H7 (cell line): Measurements from ENCODE around the gene AHCYL2. TPM values are rescaled to one million over a fixed set of nuclear protein-coding genes. Genes with fewer than 3 reads are reported as not detected.

Source experiments
- DNase-seq: peaks from one replicate; pipeline ENCODE4 v3.0.0; 2012
- H3K27me3 ChIP-seq: 2 replicates; pipeline ENCODE4 v1.6.0; 2011; ENCODE audit warnings: mild to moderate bottlenecking, low read length; ENCODE audit not compliant: control insufficient read depth, insufficient read depth
- H3K36me3 ChIP-seq: replicated peaks from 2 replicates; pipeline ENCODE4 v1.5.1; 2011; ENCODE audit warnings: low read length; ENCODE audit not compliant: control insufficient read depth, insufficient read depth
- H3K4me3 ChIP-seq: 2 replicates; pipeline ENCODE4 v1.5.1; 2011; ENCODE audit warnings: low read depth, mild to moderate bottlenecking, control low read depth, low read length, moderate library complexity; ENCODE audit not compliant: insufficient read depth
- total RNA-seq: library from RNA; depleted of rRNA; stranded (reverse); fragments of >200 nt; shearing (Covaris generic); gene quantifications from 2 replicates; pipeline ENCODE4 v1.2.3, GENCODE V29; 2014

AHCYL2 gene
- total RNA-seq, 1 experiment from 2014 or later = 14.2 TPM

DNA sequence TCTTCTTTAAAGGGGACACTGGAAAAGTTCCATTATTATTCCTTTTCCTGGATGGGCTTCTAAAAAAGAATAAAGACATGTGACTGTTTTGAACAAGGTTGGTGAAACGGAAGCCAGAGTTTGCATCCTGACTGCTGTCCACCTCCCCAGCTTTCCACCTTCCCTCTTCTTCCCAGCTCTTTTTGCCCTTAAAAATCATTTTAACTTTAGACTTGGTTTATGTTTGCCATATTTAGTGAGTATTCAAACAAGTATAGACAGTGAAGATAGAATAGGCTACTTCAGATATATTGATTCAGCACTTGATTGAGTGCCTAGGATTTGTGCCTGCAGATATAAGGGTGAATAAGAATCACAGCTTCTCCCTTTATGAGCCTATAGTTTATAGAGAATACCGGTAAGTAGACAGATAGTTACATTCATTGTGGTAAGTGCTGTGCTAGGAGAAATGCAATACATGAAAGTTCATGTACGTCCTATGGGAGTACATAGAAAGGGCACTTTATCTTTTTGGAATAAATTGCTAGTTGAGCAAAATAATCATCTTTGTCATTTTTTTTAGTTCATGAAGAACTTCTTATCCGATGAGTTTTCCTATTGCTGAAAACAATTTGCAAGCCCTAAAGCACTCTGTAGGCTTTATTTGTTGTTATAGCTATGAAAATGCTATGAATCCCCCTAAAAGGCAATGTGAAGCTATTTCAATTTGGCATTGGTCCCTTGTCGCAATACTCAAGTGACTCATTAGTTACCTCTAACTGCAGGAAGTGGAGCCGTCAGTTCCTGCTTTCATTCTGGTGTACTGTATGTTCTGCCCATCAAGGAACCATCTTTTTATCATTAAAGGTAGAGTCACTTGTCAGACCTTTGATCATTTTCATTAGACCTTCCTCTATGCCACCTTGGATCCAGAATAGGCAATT lies 152.2 kb downstream of the AHCYL2 start:
- Histone ChIP-seq H3K27me3 (no peaks in the 10 kb centered on the region), H3K4me3 (no peak overlapping the region), H3K36me3 (peaks cover 1% of the 10 kb centered on the region; the same call in 1 of the 2 replicates)
- DNase-seq = no peak

GRCh38 chr7:129381710-129382484 lies 157.1 kb downstream of the AHCYL2 start:
- no peaks in the 10 kb centered on the region for H3K27me3 ChIP-seq
- no peak for DNase-seq
- peaks cover 1% of the 10 kb centered on the region; the same call in 1 of the 2 replicates for H3K36me3 ChIP-seq
- H3K4me3 ChIP-seq = no peak overlapping the region

DNA sequence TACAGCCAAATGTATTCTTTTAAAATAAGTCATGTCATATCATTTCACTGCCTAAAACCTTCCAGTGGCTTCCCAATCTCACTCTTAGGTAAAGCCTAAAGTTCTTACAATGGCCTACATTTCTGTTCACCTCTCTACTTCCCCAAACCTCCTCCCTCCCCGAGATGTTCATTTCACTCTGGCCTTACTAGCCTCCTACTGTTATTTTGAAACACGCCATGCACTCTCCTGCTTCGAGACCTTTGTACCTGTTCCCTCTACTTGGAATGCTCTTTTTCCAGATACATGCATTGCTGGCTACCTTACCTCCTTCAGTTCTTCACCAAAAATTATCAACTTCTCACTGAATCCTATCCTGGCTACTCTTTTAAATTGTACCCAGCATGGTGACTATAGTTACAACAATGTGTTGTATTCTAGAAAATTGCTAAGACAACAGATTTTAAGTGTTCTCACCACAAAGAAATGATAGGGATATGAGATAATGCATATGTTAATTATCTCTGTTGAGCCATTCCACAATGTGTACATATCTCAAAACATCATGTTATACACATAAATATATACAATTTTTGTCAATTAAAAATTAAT lies 158.8 kb downstream of the AHCYL2 start:
- peaks cover 1% of the 10 kb centered on the region; the same call in 1 of the 2 replicates for H3K36me3 ChIP-seq
- H3K27me3 ChIP-seq = no peaks in the 10 kb centered on the region
- DNase-seq = no peak

GRCh38 chr7:129385116-129385515 lies 160.3 kb downstream of the AHCYL2 start:
- Histone ChIP-seq H3K4me3 (no peak overlapping the region), H3K27me3 (no peaks in the 10 kb centered on the region), H3K36me3 (no peaks in the 10 kb centered on the region)
- DNase-seq = no peak

More for the DNA sequence above, 158.8 kb downstream of the AHCYL2 start:
- H3K4me3 ChIP-seq = no peak overlapping the region

DNA sequence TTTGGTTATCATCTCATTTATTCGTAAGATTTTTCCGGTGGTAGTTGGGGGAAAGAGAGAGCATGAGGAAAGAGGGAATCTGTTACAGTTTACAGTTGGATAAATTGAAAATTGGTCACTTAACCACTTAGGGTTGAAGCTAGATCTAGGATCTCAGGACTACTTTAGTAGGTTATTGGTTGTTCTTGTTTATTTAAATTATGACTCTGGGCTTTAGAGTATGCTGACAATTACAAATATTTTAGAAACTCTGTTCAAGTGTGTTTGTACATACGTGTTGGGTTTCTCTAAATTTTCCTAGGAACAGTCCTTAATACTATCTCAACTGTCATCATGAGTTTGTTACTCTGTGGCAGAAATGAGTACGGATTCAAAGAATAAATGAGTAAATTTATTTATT lies 160.8 kb downstream of the AHCYL2 start:
- no peak for DNase-seq
- Histone ChIP-seq H3K36me3 (peaks cover 2% of the 10 kb centered on the region), H3K4me3 (no peak overlapping the region)

GRCh38 chr7:129386506-129386905 lies 161.7 kb downstream of the AHCYL2 start:
- Histone ChIP-seq H3K27me3 (no peaks in the 10 kb centered on the region), H3K4me3 (no peak overlapping the region), H3K36me3 (peaks cover 2% of the 10 kb centered on the region)
- no peak for DNase-seq

More for the DNA sequence above, 160.8 kb downstream of the AHCYL2 start:
- H3K27me3 ChIP-seq = no peaks in the 10 kb centered on the region

- no peak for DNase-seq
- Histone ChIP-seq H3K27me3 (no peaks in the 10 kb centered on the region), H3K4me3 (no peak overlapping the region), H3K36me3 (peaks cover 2% of the 10 kb centered on the region)
Observed at GRCh38 chr7:129387537-129387936, 162.7 kb downstream of the AHCYL2 start.

DNA sequence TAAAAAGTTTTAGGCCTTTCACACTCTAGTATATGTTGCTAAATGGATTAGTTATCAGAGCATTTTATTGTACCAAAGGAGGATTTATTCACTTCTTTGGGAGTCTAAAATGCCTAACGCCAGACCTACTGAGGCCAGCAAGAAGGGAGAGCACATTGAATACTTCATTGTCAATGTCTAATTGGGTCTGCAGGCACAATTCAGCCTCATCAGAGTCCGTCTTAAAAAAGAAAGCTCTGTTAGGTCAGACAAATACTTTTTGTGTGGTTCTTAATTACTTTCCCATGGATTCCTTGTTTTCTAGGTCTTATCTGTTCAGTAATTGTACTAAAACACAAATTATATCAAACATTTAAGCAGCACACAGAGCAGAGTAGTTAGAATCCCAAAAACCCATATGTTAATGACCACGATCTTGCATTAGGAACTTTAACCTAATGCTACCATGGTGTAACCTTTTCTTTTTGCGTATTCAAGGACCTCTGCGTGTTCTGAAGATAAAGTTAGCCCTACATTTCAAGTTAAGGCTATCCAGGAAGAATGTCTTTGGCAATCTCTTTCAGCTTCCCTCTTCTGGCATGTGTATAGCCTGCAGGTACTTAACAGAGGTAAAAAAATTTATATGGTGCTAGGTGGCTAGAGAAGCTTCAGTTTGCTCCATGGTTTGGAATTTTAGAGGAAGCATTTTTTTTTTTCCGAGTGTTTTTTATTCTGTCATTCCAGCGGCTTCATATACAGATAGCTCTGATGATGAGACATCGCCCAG lies 163.7 kb downstream of the AHCYL2 start:
- Histone ChIP-seq H3K4me3 (no peak overlapping the region), H3K27me3 (no peaks in the 10 kb centered on the region), H3K36me3 (peaks cover 2% of the 10 kb centered on the region)
- DNase-seq = no peak

DNA sequence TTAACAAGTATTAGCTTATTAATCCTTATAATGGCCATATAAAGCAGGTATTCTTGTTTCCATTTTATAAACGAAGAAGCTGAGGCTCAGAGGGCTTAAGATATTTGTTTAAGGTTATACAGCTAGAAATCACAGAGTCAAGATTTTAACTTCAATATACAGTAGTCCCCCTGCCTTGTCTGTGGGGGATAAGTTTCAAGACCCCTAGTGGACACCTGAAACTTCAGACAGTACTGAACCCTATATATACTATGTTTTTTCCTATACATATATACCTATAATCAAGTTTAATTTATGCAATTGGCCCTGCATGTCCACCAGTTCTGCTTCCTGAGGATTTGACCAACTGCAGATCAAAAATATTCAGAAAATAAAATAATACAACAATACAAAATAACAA lies 165.0 kb downstream of the AHCYL2 start:
- Histone ChIP-seq H3K36me3 (peaks cover 2% of the 10 kb centered on the region), H3K27me3 (no peaks in the 10 kb centered on the region), H3K4me3 (no peak overlapping the region)
- DNase-seq = no peak

- peaks cover 2% of the 10 kb centered on the region for H3K36me3 ChIP-seq
- no peak overlapping the region for H3K4me3 ChIP-seq
- H3K27me3 ChIP-seq = no peaks in the 10 kb centered on the region
- no peak for DNase-seq
Observed at GRCh38 chr7:129390314-129390713, 165.5 kb downstream of the AHCYL2 start.

GRCh38 chr7:129391546-129392171 lies 166.8 kb downstream of the AHCYL2 start:
- Histone ChIP-seq H3K36me3 (peaks cover 2% of the 10 kb centered on the region), H3K27me3 (no peaks in the 10 kb centered on the region), H3K4me3 (no peak overlapping the region)
- no peak for DNase-seq

DNA sequence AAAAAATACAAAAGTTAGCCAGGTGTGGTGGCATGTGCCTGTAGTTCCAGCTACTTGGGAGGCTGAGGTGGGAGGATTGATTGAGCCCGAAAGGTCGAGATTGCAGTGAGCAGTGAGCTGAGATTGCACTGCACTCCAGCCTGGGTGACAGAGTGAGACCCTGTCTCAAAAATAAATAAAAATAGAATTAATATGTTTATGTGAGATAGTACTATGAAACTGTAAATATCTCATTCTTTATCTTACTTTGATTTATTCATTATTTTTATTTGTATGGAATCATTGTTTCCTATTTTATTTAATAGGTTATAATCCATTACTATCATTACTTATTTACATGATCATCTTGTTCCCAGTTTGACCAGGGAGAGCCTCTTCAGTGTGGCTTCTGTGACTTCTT lies 168.4 kb downstream of the AHCYL2 start:
- no peaks in the 10 kb centered on the region for H3K27me3 ChIP-seq
- no peak overlapping the region for H3K4me3 ChIP-seq
- DNase-seq = no peak
- H3K36me3 ChIP-seq = peaks cover 2% of the 10 kb centered on the region

GRCh38 chr7:129394101-129394500 lies 169.3 kb downstream of the AHCYL2 start:
- DNase-seq = no peak
- Histone ChIP-seq H3K36me3 (peaks cover 2% of the 10 kb centered on the region), H3K4me3 (no peak overlapping the region), H3K27me3 (no peaks in the 10 kb centered on the region)
